ENCODE results near the gene PPT2.
"Not testable (repeated sequence)": the region's sequence is repeated elsewhere in the genome, so short reads cannot be mapped to it uniquely, and the experiment has no call there.

The PPT2 gene

DNA sequence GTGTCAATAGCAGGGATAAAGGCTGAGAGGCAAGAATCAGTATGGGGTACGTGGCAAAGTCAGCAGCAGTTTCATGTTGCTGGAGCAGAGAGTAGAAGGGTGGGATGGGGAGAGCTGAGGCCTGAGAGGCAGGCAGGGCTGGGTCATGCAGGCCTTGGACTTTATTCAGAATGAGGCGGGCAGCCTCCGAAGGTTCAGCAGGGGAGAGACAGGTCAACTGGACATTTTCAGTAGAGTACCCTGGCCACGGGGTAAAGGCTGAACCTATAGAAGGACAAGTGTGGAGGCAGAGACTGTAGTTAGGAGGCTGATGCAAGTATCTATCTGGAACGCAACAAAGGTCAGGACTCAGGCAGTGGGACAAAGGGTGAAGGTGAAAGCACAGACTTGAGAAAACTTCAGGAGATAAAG is 56.3 kb downstream of the PPT2 start:
- no peak for DNase-seq (ENCODE audit: low spot score)

DNA sequence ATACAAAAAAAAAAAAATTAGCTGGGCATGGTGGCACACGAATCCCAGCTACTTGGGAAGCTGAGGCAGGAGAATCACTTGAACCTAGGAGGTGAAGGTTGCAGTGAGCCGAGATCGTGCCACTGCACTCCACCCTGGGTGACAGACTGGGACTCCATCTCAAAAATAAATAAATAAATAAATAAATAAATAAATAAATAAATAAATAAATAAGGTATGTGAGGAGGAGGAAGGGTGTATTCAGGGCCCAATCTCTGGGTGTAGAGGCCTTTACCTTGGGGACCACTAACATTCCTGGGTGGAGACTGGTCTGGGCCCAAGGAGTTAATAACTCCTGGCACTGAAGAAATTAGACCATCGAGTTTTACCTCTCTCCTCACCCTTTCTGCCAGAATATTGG is 57.5 kb downstream of the PPT2 start:
- not testable (repeated sequence) for DNase-seq (ENCODE audit: low spot score)

DNA sequence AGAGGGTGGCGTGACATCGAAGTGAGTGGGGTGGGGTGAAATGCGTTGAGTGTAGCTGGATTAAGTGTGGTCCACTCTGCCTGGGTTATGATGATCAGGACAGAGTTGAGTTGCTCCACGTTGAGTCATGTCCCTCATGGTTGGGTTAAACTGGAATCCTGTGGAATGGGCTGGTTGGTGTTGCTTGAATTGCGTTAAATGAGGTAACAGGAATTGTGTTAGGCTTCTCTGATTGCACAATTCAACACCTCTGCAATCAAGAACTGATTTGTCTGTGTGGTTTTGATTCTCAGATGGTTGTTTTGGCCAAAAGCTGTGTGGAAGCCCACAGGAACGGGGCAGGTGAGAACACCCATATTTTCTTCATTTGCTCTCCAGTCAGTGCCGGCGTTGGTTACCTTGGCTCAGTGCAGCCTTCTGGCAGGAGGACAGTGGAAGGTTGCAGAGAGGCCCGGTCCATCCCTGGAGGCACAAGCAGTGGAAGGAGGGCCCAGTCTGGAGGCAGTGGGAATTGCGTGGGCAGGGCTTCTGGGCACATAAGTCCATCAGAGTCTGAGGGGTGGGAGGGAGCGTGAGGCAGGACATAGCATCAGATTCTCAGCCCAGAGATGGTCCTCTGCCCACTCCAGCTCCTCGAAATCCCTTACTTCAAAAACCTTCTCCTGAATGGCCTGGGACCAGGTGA is 58.3 kb downstream of the PPT2 start:
- DNase-seq (ENCODE audit: low spot score) = no peak
